Body of pancreas (tissue), 4 donors: ENCODE measurements around the gene SAPCD1. TPM values are rescaled to one million over a fixed set of nuclear protein-coding genes. Genes with fewer than 3 reads are reported as not detected.
A peak's percentile ranks its signal among the peaks of the same experiment; 100 is the strongest.
"Not testable (repeated sequence)": the region's sequence is repeated elsewhere in the genome, so short reads cannot be mapped to it uniquely, and the experiment has no call there.

Experiments
- ATAC-seq: fragments of 150-250 bp; one replicate; pipeline ENCODE4 v1.9.1; 2016
- DNase-seq, 4 donors: peaks; one replicate each; pipeline ENCODE4 v3.0.0-alpha.2; 2019
- H3K27ac ChIP-seq, 4 donors: fragments of 200-600 bp; sonication (generic); 1 replicate in 3 of 4; 2 replicates in 1 of 4; pipeline versions ENCODE4 v1.5.1 to v1.6.1; 2016 to 2019; ENCODE audit warnings: mild to moderate bottlenecking in 1 of 4, mixed read lengths in 1 of 4, moderate library complexity in 1 of 4
- H3K27me3 ChIP-seq, 2 donors: fragments of 200-600 bp; sonication (generic); one replicate each; pipeline ENCODE4 v1.6.0; 2016; ENCODE audit warnings: mild to moderate bottlenecking in 1 of 2
- H3K36me3 ChIP-seq, 2 donors: fragments of 200-600 bp; sonication (generic); replicated peaks in 1 of 2; 2 replicates each; pipeline ENCODE4 v1.5.1; 2016; ENCODE audit warnings: low read depth in 2 of 2; ENCODE audit not compliant: insufficient read depth in 1 of 2
- H3K4me1 ChIP-seq: fragments of 200-600 bp; sonication (generic); one replicate; pipeline ENCODE4 v1.6.0; 2016
- H3K4me3 ChIP-seq, 2 donors: fragments of 200-600 bp; sonication (generic); 1 replicate in 1 of 2; 2 replicates in 1 of 2; pipeline ENCODE4 v1.5.1; 2016 to 2019
- H3K9me3 ChIP-seq, 3 donors: fragments of 200-600 bp; sonication (generic); 1 replicate in 2 of 3; 2 replicates in 1 of 3; pipeline ENCODE4 v1.5.1; 2016
- CTCF ChIP-seq, 7 experiments: fragments of 450-650 bp in 4 of 7; fragments of 200-600 bp in 3 of 7; sonication (generic) in 3 of 7; IDR thresholded peaks; one replicate each; pipeline ENCODE4 v1.5.1; 2016 to 2019; ENCODE audit warnings: antibody characterized with exemption in 7 of 7
- POLR2A ChIP-seq, 3 donors: fragments of 450-650 bp; IDR thresholded peaks; one replicate each; pipeline ENCODE4 v1.6.1; 2016; ENCODE audit warnings: antibody characterized with exemption in 3 of 3, mild to moderate bottlenecking in 2 of 3
- WGBS, 2 donors: methylation state at CpG; one replicate each; pipeline ENCODE4 v1.1.5; 2017; 5-methylcytosine and 5-hydroxymethylcytosine counted together
- intact Hi-C: fragments of 100-400 bp; cut with DNase I; formaldehyde crosslinking; loops from one replicate; pipeline ENCODE4 v1.15.1; 2023
- total RNA-seq, 2 donors: library from RNA; depleted of rRNA; stranded (reverse); fragments of >200 nt; gene quantifications; one replicate each; pipeline ENCODE4 v1.1.0, GENCODE V29; 2016

Gene SAPCD1
- total RNA-seq, 2 donors from 2014 or later, result 2.0 to 2.6 TPM

GRCh38 chr6:31795616-31796298 is 33.3 kb downstream of the SAPCD1 start, which contains the start of gene VARS1:
VARS1 (minus strand) TSS chr6:31795752; CDS start chr6:31795217, 535 bp downstream.
- WGBS, 2 donors, result 0% methylated on average over 8 to 35 of the region's 75 CpGs
- intact Hi-C loops, result no loop called here
- peak; percentile 92 to 93 (median 92) for DNase-seq
- H3K4me1 ChIP-seq, result peaks cover 22% of the 10 kb centered on the region
- peak; percentile 97 for ATAC-seq
- H3K36me3 ChIP-seq, result peaks cover 0 to 3% of the 10 kb centered on the region in 2 donors
- H3K27me3 ChIP-seq, result no peaks in the 10 kb centered on the region
- H3K4me3 ChIP-seq, result peak within 1 kb of the TSS; percentile 41 to 78
- TF ChIP-seq POLR2A (IDR thresholded peaks at IDR 0.05), result peak; percentile 38 to 60 (median 49)
- TF ChIP-seq CTCF (IDR thresholded peaks at IDR 0.05), result peak; percentile 68 to 98 (median 88)
- H3K27ac ChIP-seq, result peak within 1 kb of the TSS; percentile 94 to 100 (median 94)
- H3K9me3 ChIP-seq, result no peaks in the 10 kb centered on the region

GRCh38 chr6:31796993-31797385 is 34.5 kb downstream of the SAPCD1 start:
- DNase-seq, result no peak

GRCh38 chr6:31797588-31797987 is 35.1 kb downstream of the SAPCD1 start:
- Histone ChIP-seq H3K27ac (no peak overlapping the region), H3K4me3 (no peak overlapping the region), H3K9me3 (no peaks in the 10 kb centered on the region), H3K4me1 (peaks cover 22% of the 10 kb centered on the region), H3K27me3 (no peaks in the 10 kb centered on the region), H3K36me3 (no peaks in the 10 kb centered on the region)
- ATAC-seq, result no peak
- WGBS, 2 donors, result 60 to 69% methylated on average over 5 of the region's 5 CpGs
- no peak for DNase-seq
- no peak for TF ChIP-seq POLR2A (IDR thresholded peaks at IDR 0.05)
- TF ChIP-seq CTCF (IDR thresholded peaks at IDR 0.05), result no peak
- intact Hi-C loops, result no loop called here

More at GRCh38 chr6:31796993-31797385, 34.5 kb downstream of the SAPCD1 start:
- no peak for ATAC-seq
- no peak overlapping the region for H3K4me3 ChIP-seq
- intact Hi-C loops, result no loop called here
- peak overlapping the region in 1 of 4 donors; percentile 95 for H3K27ac ChIP-seq
- WGBS, 2 donors, result 86 to 95% methylated on average over 2 of the region's 2 CpGs
- H3K9me3 ChIP-seq, result no peaks in the 10 kb centered on the region
- H3K4me1 ChIP-seq, result peaks cover 22% of the 10 kb centered on the region
- H3K27me3 ChIP-seq, result no peaks in the 10 kb centered on the region
- TF ChIP-seq CTCF (IDR thresholded peaks at IDR 0.05) (no peak), POLR2A (IDR thresholded peaks at IDR 0.05) (no peak)
- H3K36me3 ChIP-seq, result no peaks in the 10 kb centered on the region

GRCh38 chr6:31799781-31800180 is 37.3 kb downstream of the SAPCD1 start:
- no peak for ATAC-seq
- H3K36me3 ChIP-seq, result no peaks in the 10 kb centered on the region
- H3K27me3 ChIP-seq, result no peaks in the 10 kb centered on the region
- 89 to 92% methylated on average over 12 of the region's 12 CpGs for WGBS, 2 donors
- peaks cover 7% of the 10 kb centered on the region for H3K4me1 ChIP-seq
- intact Hi-C loops, result no loop called here
- no peak overlapping the region for H3K27ac ChIP-seq
- TF ChIP-seq CTCF (IDR thresholded peaks at IDR 0.05) (no peak), POLR2A (IDR thresholded peaks at IDR 0.05) (no peak)
- H3K9me3 ChIP-seq, result no peaks in the 10 kb centered on the region
- DNase-seq, result no peak
- H3K4me3 ChIP-seq, result no peak overlapping the region

GRCh38 chr6:31801031-31801927 is 38.8 kb downstream of the SAPCD1 start:
- H3K27me3 ChIP-seq, H3K4me3 ChIP-seq, H3K4me1 ChIP-seq, H3K27ac ChIP-seq, intact Hi-C loops, DNase-seq, ATAC-seq, H3K9me3 ChIP-seq, H3K36me3 ChIP-seq: not testable (repeated sequence)
- WGBS, 2 donors, result 88 to 95% methylated on average over 8 of the region's 8 CpGs
